ENCODE measurements around the gene ELL2. TPM values are rescaled to one million over a fixed set of nuclear protein-coding genes. Genes with fewer than 3 reads are reported as not detected.

ELL2 gene
- total RNA-seq, 1 donor from 2014 or later, result 21.6 TPM

DNA sequence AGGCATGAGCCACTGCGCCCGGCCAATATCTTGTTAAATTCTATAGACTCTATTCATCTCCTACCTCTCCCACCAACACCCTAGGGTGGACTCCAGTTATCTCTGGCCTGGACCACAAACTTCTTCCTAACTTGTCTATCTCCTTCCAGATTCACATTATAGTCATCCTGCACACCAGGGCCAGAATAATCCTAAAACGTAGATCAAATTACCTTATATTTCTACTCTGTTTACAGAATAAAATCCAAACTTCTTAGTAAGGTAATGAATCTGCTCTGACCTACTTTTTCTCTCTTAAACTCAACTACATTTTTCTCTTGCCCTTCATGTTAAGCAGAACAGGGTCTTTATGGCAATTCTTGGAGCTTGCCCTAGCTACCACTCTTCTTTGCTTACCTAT lies 6.9 kb downstream of the ELL2 start:
- peaks cover 27% of the 10 kb centered on the region for H3K4me1 Mint-ChIP-seq (ENCODE audit: unreplicated experiment)

DNA sequence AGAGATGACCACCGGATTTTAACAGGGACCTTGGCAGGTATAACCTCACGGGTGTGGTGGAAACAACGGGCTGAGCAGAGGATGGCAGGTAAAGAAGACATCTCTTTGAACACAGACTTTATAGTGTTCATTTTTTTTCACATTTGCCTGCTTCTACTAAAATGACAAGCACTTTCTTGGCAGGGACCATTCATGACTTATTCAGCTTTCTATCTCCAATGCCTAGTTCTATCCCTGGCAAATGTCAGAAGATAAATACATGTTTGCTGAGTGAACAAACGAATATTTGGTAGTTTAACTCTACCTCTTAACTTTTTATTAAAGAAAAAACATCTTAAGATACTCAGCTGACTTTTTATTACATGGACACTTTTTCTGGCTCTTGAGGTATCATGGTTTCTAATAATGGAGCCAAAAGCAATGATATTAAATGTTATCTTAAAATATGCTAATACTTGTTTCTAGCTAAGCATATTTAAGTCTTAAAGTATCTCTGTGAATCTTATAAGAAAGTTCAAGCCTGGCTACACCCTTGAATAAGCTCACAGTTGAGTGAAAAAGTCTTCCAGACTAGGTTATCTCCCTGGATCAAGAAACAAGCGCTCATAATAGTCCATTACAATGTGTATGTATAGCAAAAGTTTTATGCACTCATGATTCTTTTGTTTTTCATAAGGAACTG lies 8.5 kb downstream of the ELL2 start:
- H3K9me3 Mint-ChIP-seq (ENCODE audit: unreplicated experiment), result no peaks in the 10 kb centered on the region
- H3K4me3 Mint-ChIP-seq (ENCODE audit: unreplicated experiment), result no peak overlapping the region
- H3K4me1 Mint-ChIP-seq (ENCODE audit: unreplicated experiment), result peaks cover 13% of the 10 kb centered on the region
- no peak for DNase-seq (ENCODE audit: low spot score)
- H3K27me3 Mint-ChIP-seq (ENCODE audit: unreplicated experiment), result no peaks in the 10 kb centered on the region
- TF ChIP-seq, protein P1, sequence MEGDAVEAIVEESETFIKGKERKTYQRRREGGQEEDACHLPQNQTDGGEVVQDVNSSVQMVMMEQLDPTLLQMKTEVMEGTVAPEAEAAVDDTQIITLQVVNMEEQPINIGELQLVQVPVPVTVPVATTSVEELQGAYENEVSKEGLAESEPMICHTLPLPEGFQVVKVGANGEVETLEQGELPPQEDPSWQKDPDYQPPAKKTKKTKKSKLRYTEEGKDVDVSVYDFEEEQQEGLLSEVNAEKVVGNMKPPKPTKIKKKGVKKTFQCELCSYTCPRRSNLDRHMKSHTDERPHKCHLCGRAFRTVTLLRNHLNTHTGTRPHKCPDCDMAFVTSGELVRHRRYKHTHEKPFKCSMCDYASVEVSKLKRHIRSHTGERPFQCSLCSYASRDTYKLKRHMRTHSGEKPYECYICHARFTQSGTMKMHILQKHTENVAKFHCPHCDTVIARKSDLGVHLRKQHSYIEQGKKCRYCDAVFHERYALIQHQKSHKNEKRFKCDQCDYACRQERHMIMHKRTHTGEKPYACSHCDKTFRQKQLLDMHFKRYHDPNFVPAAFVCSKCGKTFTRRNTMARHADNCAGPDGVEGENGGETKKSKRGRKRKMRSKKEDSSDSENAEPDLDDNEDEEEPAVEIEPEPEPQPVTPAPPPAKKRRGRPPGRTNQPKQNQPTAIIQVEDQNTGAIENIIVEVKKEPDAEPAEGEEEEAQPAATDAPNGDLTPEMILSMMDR (IDR thresholded peaks at IDR 0.05; ENCODE audit: unreplicated experiment), result no peak
- H3K36me3 Mint-ChIP-seq (ENCODE audit: low read depth, unreplicated experiment), result no peaks in the 10 kb centered on the region
- no peak overlapping the region for H3K27ac Mint-ChIP-seq (ENCODE audit: unreplicated experiment)

More for the DNA sequence above, 6.9 kb downstream of the ELL2 start:
- H3K9me3 Mint-ChIP-seq (ENCODE audit: unreplicated experiment), result no peaks in the 10 kb centered on the region
- H3K27ac Mint-ChIP-seq (ENCODE audit: unreplicated experiment), result no peak overlapping the region
- H3K4me3 Mint-ChIP-seq (ENCODE audit: unreplicated experiment), result no peak overlapping the region
- peaks cover 3% of the 10 kb centered on the region for H3K36me3 Mint-ChIP-seq (ENCODE audit: low read depth, unreplicated experiment)
- H3K27me3 Mint-ChIP-seq (ENCODE audit: unreplicated experiment), result no peaks in the 10 kb centered on the region
- TF ChIP-seq, protein P1 (IDR thresholded peaks at IDR 0.05; ENCODE audit: unreplicated experiment), result no peak
- DNase-seq (ENCODE audit: low spot score), result no peak

DNA sequence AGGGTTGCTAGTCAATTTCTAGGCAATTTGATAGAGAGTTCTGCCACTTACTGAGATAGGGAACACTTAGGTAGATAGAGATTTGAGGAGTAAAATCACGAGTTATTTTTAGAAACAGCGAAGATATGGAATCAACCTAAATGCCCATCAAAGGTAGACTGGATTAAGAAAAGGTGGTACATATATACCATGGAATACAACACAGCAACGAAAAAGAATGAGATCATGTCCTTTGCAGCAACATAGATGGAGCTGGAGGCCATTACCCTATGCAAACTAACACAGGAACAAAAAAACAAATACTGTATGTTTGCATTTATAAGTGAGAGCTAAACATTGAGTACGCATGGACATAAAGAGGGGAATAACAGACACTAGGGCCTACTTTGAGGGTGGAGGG lies 9.7 kb downstream of the ELL2 start:
- H3K4me3 Mint-ChIP-seq (ENCODE audit: unreplicated experiment), result no peak overlapping the region
- peaks cover 13% of the 10 kb centered on the region for H3K4me1 Mint-ChIP-seq (ENCODE audit: unreplicated experiment)
- H3K36me3 Mint-ChIP-seq (ENCODE audit: low read depth, unreplicated experiment), result no peaks in the 10 kb centered on the region
- no peak overlapping the region for H3K27ac Mint-ChIP-seq (ENCODE audit: unreplicated experiment)
- no peaks in the 10 kb centered on the region for H3K9me3 Mint-ChIP-seq (ENCODE audit: unreplicated experiment)
- TF ChIP-seq, protein P1 (IDR thresholded peaks at IDR 0.05; ENCODE audit: unreplicated experiment), result no peak
- DNase-seq (ENCODE audit: low spot score), result no peak
- H3K27me3 Mint-ChIP-seq (ENCODE audit: unreplicated experiment), result no peaks in the 10 kb centered on the region

DNA sequence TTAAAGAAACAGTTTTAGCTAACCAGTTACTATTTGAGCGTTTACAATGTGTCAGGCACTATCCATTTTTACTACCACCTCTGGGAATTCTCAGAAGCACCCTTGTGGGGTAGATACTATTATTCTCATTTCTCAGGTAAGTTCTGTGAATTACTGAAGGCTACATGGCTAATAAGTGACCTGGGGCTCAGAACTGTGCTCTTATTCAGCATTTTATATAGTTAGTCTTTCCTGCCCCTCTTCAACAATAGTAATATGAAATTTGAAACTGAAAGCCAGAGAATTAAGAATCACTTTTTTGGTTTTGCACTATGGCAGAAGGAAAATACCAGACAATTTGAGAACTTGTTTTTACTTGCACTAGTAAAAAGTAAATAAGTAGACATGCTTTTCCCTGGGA lies 11.8 kb downstream of the ELL2 start:
- TF ChIP-seq, protein P1 (IDR thresholded peaks at IDR 0.05; ENCODE audit: unreplicated experiment), result no peak

GRCh38 chr5:95948631-95949030 lies 13.0 kb downstream of the ELL2 start:
- H3K27me3 Mint-ChIP-seq (ENCODE audit: unreplicated experiment), result no peaks in the 10 kb centered on the region
- no peak for DNase-seq (ENCODE audit: low spot score)
- no peaks in the 10 kb centered on the region for H3K9me3 Mint-ChIP-seq (ENCODE audit: unreplicated experiment)
- TF ChIP-seq, protein P1 (IDR thresholded peaks at IDR 0.05; ENCODE audit: unreplicated experiment), result no peak
- H3K36me3 Mint-ChIP-seq (ENCODE audit: low read depth, unreplicated experiment), result no peaks in the 10 kb centered on the region
- no peak overlapping the region for H3K27ac Mint-ChIP-seq (ENCODE audit: unreplicated experiment)
- H3K4me3 Mint-ChIP-seq (ENCODE audit: unreplicated experiment), result no peak overlapping the region
- peaks cover 14% of the 10 kb centered on the region for H3K4me1 Mint-ChIP-seq (ENCODE audit: unreplicated experiment)

More for the DNA sequence above, 11.8 kb downstream of the ELL2 start:
- Mint-ChIP-seq H3K4me3 (ENCODE audit: unreplicated experiment) (no peak overlapping the region), H3K36me3 (ENCODE audit: low read depth, unreplicated experiment) (no peaks in the 10 kb centered on the region), H3K4me1 (ENCODE audit: unreplicated experiment) (peaks cover 14% of the 10 kb centered on the region), H3K27ac (ENCODE audit: unreplicated experiment) (no peak overlapping the region), H3K9me3 (ENCODE audit: unreplicated experiment) (no peaks in the 10 kb centered on the region), H3K27me3 (ENCODE audit: unreplicated experiment) (no peaks in the 10 kb centered on the region)
- no peak for DNase-seq (ENCODE audit: low spot score)

Measured in endothelial cell (in vitro differentiated cells).